H9 (cell line): ENCODE data around the gene CYP2U1. TPM values are rescaled to one million over a fixed set of nuclear protein-coding genes. Genes with fewer than 3 reads are reported as not detected.

Experiments used
- DNase-seq: peaks from one replicate; pipeline ENCODE4 v3.0.0-alpha.2; 2017
- H2AFZ ChIP-seq: one replicate; pipeline ENCODE4 v1.6.1; 2013; ENCODE audit warnings: mild to moderate bottlenecking, low read length, control low read depth, moderate library complexity
- H2AK5ac ChIP-seq: 2 replicates; pipeline ENCODE4 v1.6.1; 2013; ENCODE audit warnings: low read length, control low read depth, mixed read lengths; ENCODE audit not compliant: insufficient read length
- H2BK120ac ChIP-seq: one replicate; pipeline ENCODE4 v1.6.1; 2013; ENCODE audit warnings: low read depth, mild to moderate bottlenecking, low read length, control low read depth, inconsistent platforms; ENCODE audit not compliant: poor library complexity, severe bottlenecking
- H2BK12ac ChIP-seq: 2 replicates; pipeline ENCODE4 v1.6.1; 2013; ENCODE audit warnings: low read length, control low read depth, mixed read lengths, low read depth; ENCODE audit not compliant: insufficient read length
- H2BK15ac ChIP-seq: 2 replicates; pipeline ENCODE4 v1.6.1; 2013; ENCODE audit warnings: low read depth, low read length, control low read depth
- H2BK20ac ChIP-seq: one replicate; pipeline ENCODE4 v1.6.1; 2013; ENCODE audit warnings: low read depth, mild to moderate bottlenecking, low read length, control low read depth, inconsistent platforms; ENCODE audit not compliant: poor library complexity, severe bottlenecking
- H2BK5ac ChIP-seq: 2 replicates; pipeline ENCODE4 v1.6.1; 2013; ENCODE audit warnings: low read length, control low read depth, mixed read lengths; ENCODE audit not compliant: insufficient read length
- H3K14ac ChIP-seq: 2 replicates; pipeline ENCODE4 v1.6.1; 2013; ENCODE audit warnings: low read length, control low read depth; ENCODE audit not compliant: insufficient read depth
- H3K18ac ChIP-seq: 2 replicates; pipeline ENCODE4 v1.6.1; 2013; ENCODE audit warnings: low read depth, mild to moderate bottlenecking, mixed read lengths, low read length, control low read depth; ENCODE audit not compliant: insufficient read length
- H3K23ac ChIP-seq: 2 replicates; pipeline ENCODE4 v1.6.1; 2013; ENCODE audit warnings: low read length, control low read depth, mixed read lengths, low read depth; ENCODE audit not compliant: insufficient read length
- H3K23me2 ChIP-seq: 2 replicates; pipeline ENCODE4 v1.6.1; 2013; ENCODE audit warnings: low read depth, mild to moderate bottlenecking, mixed read lengths, low read length, control low read depth; ENCODE audit not compliant: insufficient read length, poor library complexity, severe bottlenecking
- H3K27ac ChIP-seq: 2 replicates; pipeline ENCODE4 v1.5.1; 2013; ENCODE audit warnings: low read length, control low read depth, mixed read lengths, low read depth; ENCODE audit not compliant: insufficient read length
- H3K27me3 ChIP-seq: 2 replicates; pipeline ENCODE4 v1.6.1; 2013; ENCODE audit warnings: low read length, control low read depth, inconsistent platforms; ENCODE audit not compliant: insufficient read depth
- H3K4ac ChIP-seq: 2 replicates; pipeline ENCODE4 v1.6.1; 2013; ENCODE audit warnings: low read depth, mild to moderate bottlenecking, control low read depth, inconsistent platforms, low read length, moderate library complexity
- H3K4me1 ChIP-seq: 2 replicates; pipeline ENCODE4 v1.6.1; 2013; ENCODE audit warnings: low read length, control low read depth, inconsistent platforms; ENCODE audit not compliant: insufficient read depth
- H3K4me2 ChIP-seq: 2 replicates; pipeline ENCODE4 v1.6.1; 2013; ENCODE audit warnings: low read length, control low read depth, mixed read lengths; ENCODE audit not compliant: insufficient read length, insufficient read depth
- H3K56ac ChIP-seq: 2 replicates; pipeline ENCODE4 v1.6.1; 2013; ENCODE audit warnings: low read depth, mild to moderate bottlenecking, mixed read lengths, low read length, control low read depth; ENCODE audit not compliant: insufficient read length
- H3K79me1 ChIP-seq: 2 replicates; pipeline ENCODE4 v1.6.1; 2013; ENCODE audit warnings: low read depth, mild to moderate bottlenecking, moderate library complexity, low read length, control low read depth, inconsistent platforms; ENCODE audit not compliant: insufficient read depth, poor library complexity, severe bottlenecking
- H3K79me2 ChIP-seq: 2 replicates; pipeline ENCODE4 v1.6.1; 2013; ENCODE audit warnings: low read length, control low read depth, inconsistent platforms; ENCODE audit not compliant: insufficient read depth
- H3K9ac ChIP-seq: 2 replicates; pipeline ENCODE4 v1.6.1; 2013; ENCODE audit warnings: low read length, control low read depth, mixed read lengths; ENCODE audit not compliant: insufficient read length; ENCODE audit errors: extremely low read depth
- H3K9me3 ChIP-seq: one replicate; pipeline ENCODE4 v1.6.1; 2013; ENCODE audit warnings: low read depth, low read length, inconsistent platforms; ENCODE audit not compliant: control insufficient read depth
- H3T11ph ChIP-seq: one replicate; pipeline ENCODE4 v1.6.1; 2013; ENCODE audit warnings: mild to moderate bottlenecking, low read length, control low read depth, inconsistent platforms
- H4K20me1 ChIP-seq: one replicate; pipeline ENCODE4 v1.6.1; 2013; ENCODE audit not compliant: control insufficient read depth, insufficient read length, insufficient read depth
- H4K5ac ChIP-seq: 2 replicates; pipeline ENCODE4 v1.6.1; 2013; ENCODE audit warnings: low read depth, mild to moderate bottlenecking, mixed read lengths, low read length, control low read depth; ENCODE audit not compliant: insufficient read length
- H4K8ac ChIP-seq: replicated peaks from 2 replicates; pipeline ENCODE4 v1.6.1; 2013; ENCODE audit warnings: low read length, control low read depth, mixed read lengths, low read depth; ENCODE audit not compliant: insufficient read length
- H4K91ac ChIP-seq: 2 replicates; pipeline ENCODE4 v1.6.1; 2013; ENCODE audit warnings: low read depth, mild to moderate bottlenecking, moderate library complexity, mixed read lengths, low read length, control low read depth; ENCODE audit not compliant: insufficient read length
- H3K27ac Mint-ChIP-seq, 3 experiments: 2 replicates in 2 of 3; 3 replicates in 1 of 3; pipeline ENCODE4 v1.8.0; 2020 to 2021; ENCODE audit warnings: mixed read lengths in 3 of 3, mild to moderate bottlenecking in 1 of 3, moderate library complexity in 1 of 3
- H3K27me3 Mint-ChIP-seq: 2 replicates; pipeline ENCODE4 v1.8.0; 2021; ENCODE audit warnings: low read depth, mild to moderate bottlenecking, moderate library complexity, mixed read lengths
- H3K36me3 Mint-ChIP-seq, 3 experiments: 2 replicates in 2 of 3; 3 replicates in 1 of 3; pipeline ENCODE4 v1.8.0; 2020 to 2021; ENCODE audit warnings: low read depth in 3 of 3, mixed read lengths in 3 of 3; ENCODE audit not compliant: insufficient read depth in 1 of 3
- H3K4me1 Mint-ChIP-seq, 2 experiments: 2 replicates each; pipeline ENCODE4 v1.8.0; 2020; ENCODE audit warnings: mixed read lengths in 2 of 2
- H3K4me3 Mint-ChIP-seq, 2 experiments: 2 replicates in 1 of 2; 3 replicates in 1 of 2; pipeline ENCODE4 v1.8.0; 2020 to 2021; ENCODE audit warnings: mild to moderate bottlenecking in 2 of 2, mixed read lengths in 2 of 2, moderate library complexity in 1 of 2
- H3K9me3 Mint-ChIP-seq, 2 experiments: 2 replicates in 1 of 2; 3 replicates in 1 of 2; pipeline ENCODE4 v1.8.0; 2020; ENCODE audit warnings: mild to moderate bottlenecking in 2 of 2, mixed read lengths in 2 of 2, moderate library complexity in 1 of 2
- WGBS: extraction: QIAGEN DNeasy Blood & Tissue Kit; methylation state at CpG from one replicate; pipeline ENCODE4 v1.1.7; 2013; ENCODE audit warnings: missing lambda C conversion rate, low lambda C conversion rate, mixed read lengths; ENCODE audit not compliant: insufficient read length; ENCODE audit errors: extremely low coverage; 5-methylcytosine and 5-hydroxymethylcytosine counted together
- total RNA-seq: library from RNA; stranded (reverse); gene quantifications from 2 replicates; pipeline ENCODE4 v1.2.1, GENCODE V29; 2021
- TF ChIP-seq, protein P1 (sequence below): fragments of 200-600 bp; sonication (generic); conservative IDR thresholded peaks from 3 replicates; pipeline ENCODE4 v1.8.0; 2021; ENCODE audit warnings: antibody characterized with exemption, mild to moderate bottlenecking

Gene CYP2U1
- total RNA-seq, 1 experiment from 2014 or later = 9.6 TPM

DNA sequence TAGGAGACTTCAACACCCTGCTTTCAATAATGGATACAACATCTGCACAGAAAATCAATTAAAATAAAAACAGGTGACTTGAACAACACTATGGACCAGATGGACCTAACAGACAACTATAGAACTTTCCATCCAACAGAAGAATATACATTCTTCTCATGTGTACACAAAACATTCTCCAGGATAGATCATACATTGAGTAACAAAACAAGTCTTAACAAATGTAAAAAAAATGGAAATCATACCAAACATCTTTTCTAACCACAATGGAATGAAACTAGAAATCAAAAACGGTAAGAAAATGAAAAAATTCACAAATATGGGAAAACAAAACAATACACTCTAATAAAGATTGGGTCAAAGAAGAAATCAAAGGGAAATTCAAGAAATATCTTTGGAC lies 24.7 kb downstream of the CYP2U1 start:
- no peak overlapping the region for H3K14ac ChIP-seq
- no peaks in the 10 kb centered on the region for H3K9me3 ChIP-seq
- H3K4me1 ChIP-seq = no peaks in the 10 kb centered on the region
- H4K20me1 ChIP-seq = no peaks in the 10 kb centered on the region
- H3K23me2 ChIP-seq = no peaks in the 10 kb centered on the region
- no peak overlapping the region for H2AK5ac ChIP-seq
- Mint-ChIP-seq H3K9me3 (peaks cover 29 to 35% of the 10 kb centered on the region in 2 experiments), H3K4me3 (no peak overlapping the region), H3K27me3 (peaks cover 6% of the 10 kb centered on the region), H3K27ac (no peak overlapping the region), H3K36me3 (peaks cover 6 to 30% (median 19%) of the 10 kb centered on the region in 3 experiments), H3K4me1 (no peaks in the 10 kb centered on the region)
- H4K8ac ChIP-seq = no peak overlapping the region
- H2BK5ac ChIP-seq = no peak overlapping the region
- no peak overlapping the region for H2BK12ac ChIP-seq
- no peak overlapping the region for H3K18ac ChIP-seq
- H3K9ac ChIP-seq = no peak overlapping the region
- no peak for DNase-seq
- H4K91ac ChIP-seq = no peak overlapping the region
- no peak overlapping the region for H2BK20ac ChIP-seq
- no peak overlapping the region for H3K4ac ChIP-seq
- no peak overlapping the region for H2AFZ ChIP-seq
- no CpG with 5 or more reads among the region's 1 CpG for WGBS
- no peak overlapping the region for H3K4me2 ChIP-seq
- H3K23ac ChIP-seq = no peak overlapping the region
- no peak overlapping the region for H3T11ph ChIP-seq
- H3K27me3 ChIP-seq = no peaks in the 10 kb centered on the region
- H3K79me2 ChIP-seq = no peaks in the 10 kb centered on the region
- H3K56ac ChIP-seq = no peak overlapping the region
- H4K5ac ChIP-seq = no peak overlapping the region
- H2BK120ac ChIP-seq = no peak overlapping the region
- no peak overlapping the region for H3K27ac ChIP-seq
- H3K79me1 ChIP-seq = no peaks in the 10 kb centered on the region
- TF ChIP-seq, protein P1, sequence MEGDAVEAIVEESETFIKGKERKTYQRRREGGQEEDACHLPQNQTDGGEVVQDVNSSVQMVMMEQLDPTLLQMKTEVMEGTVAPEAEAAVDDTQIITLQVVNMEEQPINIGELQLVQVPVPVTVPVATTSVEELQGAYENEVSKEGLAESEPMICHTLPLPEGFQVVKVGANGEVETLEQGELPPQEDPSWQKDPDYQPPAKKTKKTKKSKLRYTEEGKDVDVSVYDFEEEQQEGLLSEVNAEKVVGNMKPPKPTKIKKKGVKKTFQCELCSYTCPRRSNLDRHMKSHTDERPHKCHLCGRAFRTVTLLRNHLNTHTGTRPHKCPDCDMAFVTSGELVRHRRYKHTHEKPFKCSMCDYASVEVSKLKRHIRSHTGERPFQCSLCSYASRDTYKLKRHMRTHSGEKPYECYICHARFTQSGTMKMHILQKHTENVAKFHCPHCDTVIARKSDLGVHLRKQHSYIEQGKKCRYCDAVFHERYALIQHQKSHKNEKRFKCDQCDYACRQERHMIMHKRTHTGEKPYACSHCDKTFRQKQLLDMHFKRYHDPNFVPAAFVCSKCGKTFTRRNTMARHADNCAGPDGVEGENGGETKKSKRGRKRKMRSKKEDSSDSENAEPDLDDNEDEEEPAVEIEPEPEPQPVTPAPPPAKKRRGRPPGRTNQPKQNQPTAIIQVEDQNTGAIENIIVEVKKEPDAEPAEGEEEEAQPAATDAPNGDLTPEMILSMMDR = no peak
- no peak overlapping the region for H2BK15ac ChIP-seq
